Measurements from ENCODE around the gene AMBRA1. TPM values are rescaled to one million over a fixed set of nuclear protein-coding genes. Genes with fewer than 3 reads are reported as not detected.

AMBRA1 gene
- polyA plus RNA-seq, 1 experiment = 12.8 TPM

DNA sequence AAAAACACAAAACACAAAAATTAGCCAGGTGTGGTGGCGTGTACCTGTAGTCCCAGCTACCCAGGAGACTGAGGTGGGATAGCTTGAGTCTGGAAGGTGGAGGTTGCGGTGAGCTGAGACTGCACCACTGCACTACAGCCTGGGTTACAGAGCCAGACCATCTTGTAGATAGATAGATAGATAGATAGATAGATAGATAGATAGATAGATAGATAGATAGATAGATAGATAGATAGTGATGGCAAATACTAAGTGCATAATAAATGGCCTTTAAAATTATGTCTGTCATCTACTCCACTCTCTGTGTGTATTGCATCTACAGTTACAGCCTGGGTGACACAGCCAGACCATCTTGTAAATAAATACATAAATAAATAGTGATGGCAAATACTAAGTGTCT lies 146.3 kb downstream of the AMBRA1 start:
- TF ChIP-seq, protein P1, sequence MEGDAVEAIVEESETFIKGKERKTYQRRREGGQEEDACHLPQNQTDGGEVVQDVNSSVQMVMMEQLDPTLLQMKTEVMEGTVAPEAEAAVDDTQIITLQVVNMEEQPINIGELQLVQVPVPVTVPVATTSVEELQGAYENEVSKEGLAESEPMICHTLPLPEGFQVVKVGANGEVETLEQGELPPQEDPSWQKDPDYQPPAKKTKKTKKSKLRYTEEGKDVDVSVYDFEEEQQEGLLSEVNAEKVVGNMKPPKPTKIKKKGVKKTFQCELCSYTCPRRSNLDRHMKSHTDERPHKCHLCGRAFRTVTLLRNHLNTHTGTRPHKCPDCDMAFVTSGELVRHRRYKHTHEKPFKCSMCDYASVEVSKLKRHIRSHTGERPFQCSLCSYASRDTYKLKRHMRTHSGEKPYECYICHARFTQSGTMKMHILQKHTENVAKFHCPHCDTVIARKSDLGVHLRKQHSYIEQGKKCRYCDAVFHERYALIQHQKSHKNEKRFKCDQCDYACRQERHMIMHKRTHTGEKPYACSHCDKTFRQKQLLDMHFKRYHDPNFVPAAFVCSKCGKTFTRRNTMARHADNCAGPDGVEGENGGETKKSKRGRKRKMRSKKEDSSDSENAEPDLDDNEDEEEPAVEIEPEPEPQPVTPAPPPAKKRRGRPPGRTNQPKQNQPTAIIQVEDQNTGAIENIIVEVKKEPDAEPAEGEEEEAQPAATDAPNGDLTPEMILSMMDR (IDR thresholded peaks at IDR 0.05; ENCODE audit: insufficient read depth, low read depth, low read length) = no peak
- DNase-seq (ENCODE audit: low read depth) = no peak
- Histone ChIP-seq H3K27me3 (ENCODE audit: control insufficient read depth, insufficient read depth, low read length) (no peaks in the 10 kb centered on the region), H3K36me3 (ENCODE audit: control insufficient read depth, insufficient read depth, low read length) (no peaks in the 10 kb centered on the region), H3K4me3 (ENCODE audit: low read depth, low read length) (no peak overlapping the region)
- CTCF ChIA-PET = interaction anchor here (0.7 kb wide), 1 partner anchor 82 kb away, joined by 3 read pairs; no protein-coding TSS in a partner anchor
- POLR2A ChIA-PET = no interaction called here

DNA sequence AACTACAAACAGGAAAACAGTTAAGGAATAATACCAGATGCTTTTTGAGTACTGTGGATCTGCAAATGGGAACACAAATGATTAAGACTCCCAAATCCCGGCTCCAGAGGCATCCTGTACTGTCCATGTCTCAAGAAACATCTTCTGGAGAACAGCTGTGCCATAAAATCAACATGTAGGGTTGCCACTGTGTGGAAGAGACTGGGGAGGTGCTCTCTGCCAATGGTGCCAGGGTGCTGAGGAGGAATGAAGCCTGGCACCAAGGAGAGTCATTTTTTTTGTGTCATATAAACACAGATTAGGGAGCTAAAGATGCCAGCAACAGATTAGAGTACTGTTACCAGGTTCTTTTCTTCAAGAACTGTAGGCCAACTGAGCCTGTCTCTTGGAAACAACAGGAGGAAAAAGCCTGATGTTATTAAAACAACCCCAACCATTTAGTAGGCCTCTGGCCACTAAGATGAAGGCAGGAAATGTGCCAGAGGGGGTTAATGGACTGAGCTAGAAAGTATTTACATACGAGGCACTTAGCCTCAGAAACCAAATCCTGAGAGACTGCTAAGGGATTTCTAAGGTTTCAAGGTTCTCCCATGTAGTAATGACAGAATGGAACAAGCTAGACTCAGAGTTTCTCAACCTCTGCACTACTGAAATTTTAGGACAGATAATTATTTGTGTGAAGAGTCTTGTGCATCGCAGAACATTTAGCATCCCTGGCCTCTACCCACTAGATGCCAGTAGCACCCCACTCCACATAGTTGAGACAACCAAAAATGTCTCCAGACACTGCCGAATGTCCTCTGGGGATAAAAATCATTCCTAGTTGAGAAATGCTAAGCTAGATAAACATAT lies 147.7 kb downstream of the AMBRA1 start:
- ChIA-PET CTCF (interaction anchor here (0.6 to 2.0 kb wide), 7 partner anchors 12 to 223 kb away, joined by 3 to 12 read pairs (median 6); no protein-coding TSS in a partner anchor), POLR2A (no interaction called here)
- H3K27me3 ChIP-seq (ENCODE audit: control insufficient read depth, insufficient read depth, low read length) = no peaks in the 10 kb centered on the region
- TF ChIP-seq, protein P1 (IDR thresholded peaks at IDR 0.05; ENCODE audit: insufficient read depth, low read depth, low read length) = peak; percentile 37
- peaks cover 2% of the 10 kb centered on the region; the same call in 1 of the 2 replicates for H3K36me3 ChIP-seq (ENCODE audit: control insufficient read depth, insufficient read depth, low read length)
- no peak for DNase-seq (ENCODE audit: low read depth)
- H3K4me3 ChIP-seq (ENCODE audit: low read depth, low read length) = no peak overlapping the region

DNA sequence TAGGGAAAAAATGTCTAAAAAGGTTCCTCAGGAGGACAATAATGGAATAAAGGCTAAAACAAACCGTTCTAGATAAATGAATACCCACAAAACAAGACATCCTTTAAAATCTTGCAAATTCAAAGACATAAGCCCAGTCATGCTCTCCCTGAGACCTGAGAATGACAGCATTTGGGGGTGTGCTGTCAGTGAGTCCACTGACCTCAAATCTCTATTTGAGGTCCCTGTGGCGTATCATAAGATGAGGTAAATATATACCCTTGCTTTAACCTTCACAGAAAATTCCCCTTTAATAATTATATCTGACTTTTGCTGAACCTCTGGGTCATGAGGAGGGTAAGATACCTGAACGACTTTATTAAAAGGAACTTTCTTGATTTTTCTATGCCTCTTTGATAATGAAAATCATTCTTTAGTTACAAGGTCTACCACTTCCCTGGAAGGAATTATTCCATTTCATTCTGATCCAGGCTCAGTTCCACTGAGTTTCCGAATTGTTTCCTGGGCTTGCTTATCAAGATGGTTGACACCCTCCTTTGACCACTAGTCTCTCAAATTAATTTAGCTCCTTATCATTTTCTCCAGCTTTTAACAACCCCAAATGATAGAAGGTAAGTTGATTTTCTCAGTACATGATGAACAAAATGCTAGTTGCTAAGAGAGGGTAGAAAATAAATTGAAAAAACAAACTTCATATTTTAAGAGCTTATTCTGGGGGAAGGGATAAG lies 148.5 kb downstream of the AMBRA1 start:
- CTCF ChIA-PET = interaction anchor here (0.6 to 2.0 kb wide), 5 partner anchors 14 to 224 kb away, joined by 3 to 12 read pairs (median 7); no protein-coding TSS in a partner anchor
- POLR2A ChIA-PET = no interaction called here
- no peak for DNase-seq (ENCODE audit: low read depth)

DNA sequence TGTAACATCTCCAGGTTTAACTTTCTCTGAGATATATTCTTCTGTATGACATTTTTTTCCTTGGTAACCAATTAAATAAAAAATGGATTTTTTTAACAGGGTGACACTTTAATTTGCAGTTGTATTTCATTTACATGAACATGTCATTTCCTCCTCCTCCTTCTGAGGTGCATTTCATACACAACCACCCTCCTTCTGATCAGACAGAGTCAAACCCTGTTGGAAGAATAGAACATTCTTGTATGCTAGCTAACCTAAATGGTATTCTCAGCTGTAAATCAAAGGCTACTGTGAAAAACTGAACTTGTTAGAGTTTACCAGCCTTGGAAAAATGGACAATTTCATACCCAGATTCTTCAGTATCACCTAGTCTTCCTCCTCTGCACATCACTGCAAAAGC lies 149.5 kb downstream of the AMBRA1 start:
- CTCF ChIA-PET = interaction anchor here (0.9 to 1.0 kb wide), 2 partner anchors 10 to 25 kb away, joined by 3 read pairs; no protein-coding TSS in a partner anchor
- TF ChIP-seq, protein P1 (IDR thresholded peaks at IDR 0.05; ENCODE audit: insufficient read depth, low read depth, low read length) = no peak

More for the DNA sequence above, 148.5 kb downstream of the AMBRA1 start:
- Histone ChIP-seq H3K4me3 (ENCODE audit: low read depth, low read length) (no peak overlapping the region), H3K36me3 (ENCODE audit: control insufficient read depth, insufficient read depth, low read length) (peaks cover 2% of the 10 kb centered on the region; the same call in 1 of the 2 replicates), H3K27me3 (ENCODE audit: control insufficient read depth, insufficient read depth, low read length) (no peaks in the 10 kb centered on the region)
- TF ChIP-seq, protein P1 (IDR thresholded peaks at IDR 0.05; ENCODE audit: insufficient read depth, low read depth, low read length) = no peak

DNA sequence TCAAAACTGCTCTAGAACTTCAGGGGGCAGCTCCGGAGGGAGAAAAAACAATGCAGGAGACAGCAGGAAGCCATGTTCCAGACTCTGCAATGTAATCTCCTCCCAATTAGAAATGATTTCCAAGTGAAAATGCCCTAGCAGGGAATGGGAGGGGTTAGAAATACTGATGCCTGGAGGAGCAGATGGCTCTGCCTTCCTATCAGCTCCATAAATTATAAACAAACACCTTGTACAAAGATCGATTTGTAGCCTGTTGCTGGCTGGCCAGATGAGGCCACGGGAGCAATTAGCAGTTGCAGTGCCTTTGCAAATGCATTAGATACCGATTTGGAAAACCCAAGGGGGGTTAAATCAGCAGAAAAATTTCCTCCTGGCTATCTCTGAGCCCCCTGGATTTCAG lies 155.6 kb downstream of the AMBRA1 start:
- no peak overlapping the region for H3K4me3 ChIP-seq (ENCODE audit: low read depth, low read length)
- POLR2A ChIA-PET = no interaction called here
- H3K36me3 ChIP-seq (ENCODE audit: control insufficient read depth, insufficient read depth, low read length) = peaks cover 7% of the 10 kb centered on the region
- CTCF ChIA-PET = no interaction called here
- no peak for DNase-seq (ENCODE audit: low read depth)
- no peaks in the 10 kb centered on the region for H3K27me3 ChIP-seq (ENCODE audit: control insufficient read depth, insufficient read depth, low read length)
- TF ChIP-seq, protein P1 (IDR thresholded peaks at IDR 0.05; ENCODE audit: insufficient read depth, low read depth, low read length) = no peak

More for the DNA sequence above, 149.5 kb downstream of the AMBRA1 start:
- H3K27me3 ChIP-seq (ENCODE audit: control insufficient read depth, insufficient read depth, low read length) = no peaks in the 10 kb centered on the region
- POLR2A ChIA-PET = no interaction called here
- peaks cover 2% of the 10 kb centered on the region; the same call in 1 of the 2 replicates for H3K36me3 ChIP-seq (ENCODE audit: control insufficient read depth, insufficient read depth, low read length)
- no peak for DNase-seq (ENCODE audit: low read depth)
- no peak overlapping the region for H3K4me3 ChIP-seq (ENCODE audit: low read depth, low read length)

All from BJ (cell line).